AG08396 (cell line): ENCODE results near the gene RHOT1.
"Not testable (repeated sequence)": the region's sequence is repeated elsewhere in the genome, so short reads cannot be mapped to it uniquely, and the experiment has no call there.

Experiments used
- DNase-seq: peaks from one replicate; pipeline ENCODE4 v3.0.0; 2012; ENCODE audit warnings: low spot score, mixed read lengths

The RHOT1 gene

GRCh38 chr17:32159586-32160438, 17.5 kb downstream of the RHOT1 start:
- no peak for DNase-seq

GRCh38 chr17:32160526-32160925, 18.2 kb downstream of the RHOT1 start:
- DNase-seq: no peak

GRCh38 chr17:32161029-32161428, 18.7 kb downstream of the RHOT1 start:
- DNase-seq: no peak

- DNase-seq: peak; percentile 73
These were observed 19.4 kb downstream of the RHOT1 start for GRCh38 chr17:32161506-32162365.

- DNase-seq: no peak
These were observed 32.6 kb downstream of the RHOT1 start for GRCh38 chr17:32174889-32175288.

GRCh38 chr17:32178679-32179078, 36.4 kb downstream of the RHOT1 start:
- DNase-seq: not testable (repeated sequence)

GRCh38 chr17:32179103-32179502, 36.8 kb downstream of the RHOT1 start:
- not testable (repeated sequence) for DNase-seq

- not testable (repeated sequence) for DNase-seq
These were observed 37.2 kb downstream of the RHOT1 start for GRCh38 chr17:32179526-32179925.

- not testable (repeated sequence) for DNase-seq
These were observed 38.0 kb downstream of the RHOT1 start for GRCh38 chr17:32180262-32180661.

GRCh38 chr17:32185875-32186274, 43.6 kb downstream of the RHOT1 start:
- no peak for DNase-seq

GRCh38 chr17:32187271-32187670, 45.0 kb downstream of the RHOT1 start:
- DNase-seq: no peak

GRCh38 chr17:32189343-32189742, 47.0 kb downstream of the RHOT1 start:
- no peak for DNase-seq

- peak; percentile 13 for DNase-seq
These were observed 49.0 kb downstream of the RHOT1 start for GRCh38 chr17:32191306-32191705.

- DNase-seq: peak; percentile 13
These were observed 50.1 kb downstream of the RHOT1 start for GRCh38 chr17:32192379-32192778.

- DNase-seq: no peak
These were observed 55.7 kb downstream of the RHOT1 start for GRCh38 chr17:32197987-32198386.

GRCh38 chr17:32206861-32207260, 64.6 kb downstream of the RHOT1 start:
- no peak for DNase-seq

GRCh38 chr17:32208436-32208835, 66.1 kb downstream of the RHOT1 start:
- no peak for DNase-seq

GRCh38 chr17:32209608-32210007, 67.3 kb downstream of the RHOT1 start:
- DNase-seq: no peak

GRCh38 chr17:32211671-32212070, 69.4 kb downstream of the RHOT1 start:
- no peak for DNase-seq

GRCh38 chr17:32215696-32216095, 73.4 kb downstream of the RHOT1 start:
- DNase-seq: no peak

GRCh38 chr17:32222621-32223020, 80.3 kb downstream of the RHOT1 start:
- DNase-seq: no peak

GRCh38 chr17:32223703-32224102, 81.4 kb downstream of the RHOT1 start:
- no peak for DNase-seq

- DNase-seq: no peak
These were observed 84.6 kb downstream of the RHOT1 start for GRCh38 chr17:32226886-32227285.
